Nephron (organoid): Measurements from ENCODE around the gene TBCEL.

Experiments
- H3K27ac Mint-ChIP-seq, 3 experiments: 2 replicates each; pipeline ENCODE4 v1.8.0; 2020; ENCODE audit warnings: mixed read lengths in 3 of 3, mild to moderate bottlenecking in 2 of 3, moderate library complexity in 1 of 3
- H3K27me3 Mint-ChIP-seq: 2 replicates; pipeline ENCODE4 v1.8.0; 2021; ENCODE audit warnings: low read depth, mild to moderate bottlenecking, moderate library complexity, mixed read lengths
- H3K36me3 Mint-ChIP-seq: 2 replicates; pipeline ENCODE4 v1.8.0; 2020; ENCODE audit warnings: low read depth, mixed read lengths
- H3K4me1 Mint-ChIP-seq: 2 replicates; pipeline ENCODE4 v1.8.0; 2020; ENCODE audit warnings: mixed read lengths
- H3K4me3 Mint-ChIP-seq, 3 experiments: 2 replicates each; pipeline ENCODE4 v1.8.0; 2020; ENCODE audit warnings: mild to moderate bottlenecking in 3 of 3, mixed read lengths in 3 of 3, moderate library complexity in 2 of 3
- H3K9me3 Mint-ChIP-seq: 2 replicates; pipeline ENCODE4 v1.8.0; 2020; ENCODE audit warnings: mixed read lengths
- CTCF ChIP-seq, 3 experiments: fragments of 200-600 bp; sonication (generic); IDR thresholded peaks; one replicate each; pipeline ENCODE4 v1.5.0; 2021; ENCODE audit warnings: antibody characterized with exemption in 3 of 3; ENCODE audit not compliant: unreplicated experiment in 3 of 3

The TBCEL gene

GRCh38 chr11:121099885-121100284 lies 76.0 kb downstream of the TBCEL start:
- Mint-ChIP-seq H3K4me1 (peaks cover 18% of the 10 kb centered on the region), H3K4me3 (no peak overlapping the region), H3K27me3 (peaks cover 4% of the 10 kb centered on the region), H3K9me3 (no peaks in the 10 kb centered on the region), H3K36me3 (no peaks in the 10 kb centered on the region), H3K27ac (no peak overlapping the region)
- no peak for TF ChIP-seq CTCF (IDR thresholded peaks at IDR 0.05; ENCODE audit: unreplicated experiment in 3 of 3)

GRCh38 chr11:121100943-121101342 lies 77.0 kb downstream of the TBCEL start, which contains the start of gene TECTA:
Gene TECTA (plus strand): TSS chr11:121101243. CDS start chr11:121102666, 1,423 bp downstream.
- Mint-ChIP-seq H3K4me3 (no peak within 1 kb of the TSS), H3K27ac (no peak within 1 kb of the TSS), H3K27me3 (peaks cover 4% of the 10 kb centered on the region), H3K36me3 (no peaks in the 10 kb centered on the region), H3K4me1 (peaks cover 28% of the 10 kb centered on the region), H3K9me3 (no peaks in the 10 kb centered on the region)
- no peak for TF ChIP-seq CTCF (IDR thresholded peaks at IDR 0.05; ENCODE audit: unreplicated experiment in 3 of 3)

GRCh38 chr11:121104312-121104762 lies 80.4 kb downstream of the TBCEL start:
- TF ChIP-seq CTCF (IDR thresholded peaks at IDR 0.05; ENCODE audit: unreplicated experiment in 3 of 3): no peak
- no peak overlapping the region for H3K4me3 Mint-ChIP-seq
- peak overlapping the region in 2 of 3 experiments; percentile 91 to 92 for H3K27ac Mint-ChIP-seq
- H3K4me1 Mint-ChIP-seq: peaks cover 44% of the 10 kb centered on the region
- no peaks in the 10 kb centered on the region for H3K36me3 Mint-ChIP-seq
- H3K27me3 Mint-ChIP-seq: no peaks in the 10 kb centered on the region
- no peaks in the 10 kb centered on the region for H3K9me3 Mint-ChIP-seq

- H3K9me3 Mint-ChIP-seq: no peaks in the 10 kb centered on the region
- peak overlapping the region; percentile 78 to 92 (median 91) for H3K27ac Mint-ChIP-seq
- no peaks in the 10 kb centered on the region for H3K36me3 Mint-ChIP-seq
- H3K4me3 Mint-ChIP-seq: no peak overlapping the region
- H3K27me3 Mint-ChIP-seq: no peaks in the 10 kb centered on the region
- peaks cover 51% of the 10 kb centered on the region for H3K4me1 Mint-ChIP-seq
- no peak for TF ChIP-seq CTCF (IDR thresholded peaks at IDR 0.05; ENCODE audit: unreplicated experiment in 3 of 3)
Measured at GRCh38 chr11:121105063-121105480, 81.2 kb downstream of the TBCEL start.

- Mint-ChIP-seq H3K27me3 (peaks cover 4% of the 10 kb centered on the region), H3K4me3 (peak overlapping the region in 1 of 3 experiments; percentile 6), H3K27ac (peak overlapping the region; percentile 78 to 92 (median 91)), H3K9me3 (no peaks in the 10 kb centered on the region), H3K36me3 (no peaks in the 10 kb centered on the region), H3K4me1 (peaks cover 57% of the 10 kb centered on the region)
- TF ChIP-seq CTCF (IDR thresholded peaks at IDR 0.05; ENCODE audit: unreplicated experiment in 3 of 3): no peak
Measured at GRCh38 chr11:121105481-121106195, 81.7 kb downstream of the TBCEL start.

- no peaks in the 10 kb centered on the region for H3K9me3 Mint-ChIP-seq
- H3K36me3 Mint-ChIP-seq: no peaks in the 10 kb centered on the region
- peaks cover 61% of the 10 kb centered on the region for H3K4me1 Mint-ChIP-seq
- no peak overlapping the region for H3K4me3 Mint-ChIP-seq
- no peak overlapping the region for H3K27ac Mint-ChIP-seq
- H3K27me3 Mint-ChIP-seq: peaks cover 15% of the 10 kb centered on the region
- TF ChIP-seq CTCF (IDR thresholded peaks at IDR 0.05; ENCODE audit: unreplicated experiment in 3 of 3): no peak
Measured at GRCh38 chr11:121106812-121107211, 82.9 kb downstream of the TBCEL start.
